Measurements from ENCODE around the gene LGALS3BP. TPM values are rescaled to one million over a fixed set of nuclear protein-coding genes. Genes with fewer than 3 reads are reported as not detected.

Gene LGALS3BP
- total RNA-seq, 1 experiment from 2014 or later, result 69.8 TPM

- Mint-ChIP-seq H3K9me3 (peaks cover 5 to 11% of the 10 kb centered on the region in 2 experiments), H3K27ac (no peak overlapping the region), H3K27me3 (ENCODE audit: low read depth) (peaks cover 77% of the 10 kb centered on the region), H3K36me3 (ENCODE audit: insufficient read depth in 1 of 3, low read depth in 3 of 3) (peaks cover 0 to 15% (median 5%) of the 10 kb centered on the region in 3 experiments; a peak in 5 of 7 replicates), H3K4me1 (peaks cover 15 to 27% of the 10 kb centered on the region in 2 experiments), H3K4me3 (peak overlapping the region; percentile 24 to 37; a peak in 1 of 5 replicates)
- Histone ChIP-seq H4K20me1 (ENCODE audit: control insufficient read depth, insufficient read depth, insufficient read length) (no peaks in the 10 kb centered on the region), H2BK5ac (ENCODE audit: insufficient read length, low read length) (no peak overlapping the region), H4K5ac (ENCODE audit: insufficient read length, low read depth, low read length) (no peak overlapping the region), H3K4me2 (ENCODE audit: insufficient read depth, insufficient read length, low read length) (no peak overlapping the region), H3K4me1 (ENCODE audit: insufficient read depth, low read length) (no peaks in the 10 kb centered on the region), H3K4ac (ENCODE audit: low read depth, low read length) (no peak overlapping the region), H3K27me3 (ENCODE audit: insufficient read depth, low read length) (peaks cover 41% of the 10 kb centered on the region), H3K9me3 (ENCODE audit: control insufficient read depth, low read depth, low read length) (no peaks in the 10 kb centered on the region), H3T11ph (ENCODE audit: low read length) (no peak overlapping the region), H2BK12ac (ENCODE audit: insufficient read length, low read depth, low read length) (no peak overlapping the region), H3K56ac (ENCODE audit: insufficient read length, low read depth, low read length) (no peak overlapping the region), H2BK15ac (ENCODE audit: low read depth, low read length) (no peak overlapping the region), H4K91ac (ENCODE audit: insufficient read length, low read depth, low read length) (no peak overlapping the region), H3K18ac (ENCODE audit: insufficient read length, low read depth, low read length) (no peak overlapping the region), H3K23ac (ENCODE audit: insufficient read length, low read depth, low read length) (no peak overlapping the region), H3K14ac (ENCODE audit: insufficient read depth, low read length) (no peak overlapping the region), H2BK20ac (ENCODE audit: low read depth, low read length, poor library complexity, severe bottlenecking) (no peak overlapping the region), H3K23me2 (ENCODE audit: insufficient read length, low read depth, low read length, poor library complexity, severe bottlenecking) (peaks cover 8% of the 10 kb centered on the region), H3K79me2 (ENCODE audit: insufficient read depth, low read length) (peaks cover 5% of the 10 kb centered on the region; the same call in 1 of the 2 replicates), H3K9ac (ENCODE audit: extremely low read depth, insufficient read length, low read length) (no peak overlapping the region), H3K27ac (ENCODE audit: insufficient read length, low read depth, low read length) (no peak overlapping the region), H2AK5ac (ENCODE audit: insufficient read length, low read length) (no peak overlapping the region), H2AFZ (ENCODE audit: low read length) (no peak overlapping the region), H2BK120ac (ENCODE audit: low read depth, low read length, poor library complexity, severe bottlenecking) (no peak overlapping the region), H3K79me1 (ENCODE audit: insufficient read depth, low read depth, low read length, poor library complexity, severe bottlenecking) (no peaks in the 10 kb centered on the region), H4K8ac (replicated peaks; ENCODE audit: insufficient read length, low read depth, low read length) (no peak overlapping the region)
- TF ChIP-seq CTCF (conservative IDR thresholded peaks at IDR 0.05), result no peak
- WGBS (ENCODE audit: extremely low coverage, insufficient read length, low lambda C conversion rate), result no CpG with 5 or more reads among the region's 19 CpGs
- DNase-seq, result no peak
These were observed 27.2 kb upstream of the LGALS3BP start for GRCh38 chr17:79006794-79007503.
